Keratinocyte (primary cell): ENCODE results near the gene RUSC2.

Source experiments
- CTCF ChIP-seq, 3 experiments: IDR thresholded peaks in 1 of 3; conservative IDR thresholded peaks in 1 of 3; optimal IDR thresholded peaks in 1 of 3; 2 replicates in 2 of 3; 3 replicates in 1 of 3; pipeline versions ENCODE3 to v1.5.1; 2011; ENCODE audit warnings: low read length in 3 of 3, mild to moderate bottlenecking in 3 of 3, moderate library complexity in 2 of 3, control low read depth in 1 of 3, inconsistent platforms in 1 of 3; ENCODE audit not compliant: insufficient read depth in 2 of 3; ENCODE audit errors: extremely low read depth in 1 of 3
- EZH2 ChIP-seq: IDR thresholded peaks from one replicate; pipeline ENCODE4 v1.6.1; 2012; ENCODE audit warnings: inconsistent platforms, mild to moderate bottlenecking, low read length, moderate library complexity

GRCh38 chr9:35517552-35518224, 27.8 kb downstream of the RUSC2 start:
- no peak for TF ChIP-seq CTCF (optimal IDR thresholded peaks at IDR 0.05 in 1 of 3, IDR thresholded peaks at IDR 0.05 in 1 of 3, conservative IDR thresholded peaks at IDR 0.05 in 1 of 3; ENCODE audit: extremely low read depth in 1 of 3, insufficient read depth in 2 of 3, low read length in 3 of 3)
- no peak for TF ChIP-seq EZH2
